Thoracic aorta (tissue), 2 donors: ENCODE data around the gene TSPAN14. TPM values are rescaled to one million over a fixed set of nuclear protein-coding genes. Genes with fewer than 3 reads are reported as not detected.

Experiments
- ATAC-seq: fragments of 150-250 bp; one replicate; pipeline ENCODE4 v1.8.0; 2017; ENCODE audit warnings: low read depth; ENCODE audit not compliant: insufficient number of reproducible peaks, low FRiP score
- DNase-seq: peaks from one replicate; pipeline ENCODE4 v3.0.0-alpha.2; 2020; ENCODE audit warnings: low spot score
- H3K27ac ChIP-seq, 2 donors: fragments of 200-600 bp; sonication (generic); 1 replicate in 1 of 2; 2 replicates in 1 of 2; pipeline ENCODE4 v1.5.1; 2016; ENCODE audit warnings: mild to moderate bottlenecking in 2 of 2, moderate library complexity in 2 of 2
- H3K27me3 ChIP-seq: fragments of 200-600 bp; sonication (generic); replicated peaks from 2 replicates; pipeline ENCODE4 v1.6.0; 2016; ENCODE audit warnings: mild to moderate bottlenecking; ENCODE audit not compliant: insufficient read depth
- H3K36me3 ChIP-seq: fragments of 200-600 bp; sonication (generic); one replicate; pipeline ENCODE4 v1.5.1; 2016
- H3K4me1 ChIP-seq, 2 donors: fragments of 200-600 bp; sonication (generic); 1 replicate in 1 of 2; 2 replicates in 1 of 2; pipeline versions ENCODE4 v1.5.1 to v1.6.0; 2016; ENCODE audit warnings: low read depth in 2 of 2, mild to moderate bottlenecking in 1 of 2; ENCODE audit not compliant: control insufficient read depth in 1 of 2
- H3K4me3 ChIP-seq: fragments of 200-600 bp; sonication (generic); 2 replicates; pipeline ENCODE4 v1.5.1; 2016; ENCODE audit warnings: mild to moderate bottlenecking
- H3K9me3 ChIP-seq: fragments of 200-600 bp; sonication (generic); 2 replicates; pipeline ENCODE4 v1.5.1; 2016
- CTCF ChIP-seq: fragments of 200-600 bp; sonication (generic); IDR thresholded peaks from one replicate; pipeline ENCODE4 v1.5.1; 2019; ENCODE audit warnings: antibody characterized with exemption
- total RNA-seq, 2 donors: library from RNA; depleted of rRNA; stranded (reverse); fragments of >200 nt; gene quantifications; one replicate each; pipeline versions ENCODE4 v1.1.0 to v1.2.3, GENCODE V29; 2016

Gene TSPAN14
- total RNA-seq, 2 donors from 2014 or later: 38.2 to 40.1 TPM

DNA sequence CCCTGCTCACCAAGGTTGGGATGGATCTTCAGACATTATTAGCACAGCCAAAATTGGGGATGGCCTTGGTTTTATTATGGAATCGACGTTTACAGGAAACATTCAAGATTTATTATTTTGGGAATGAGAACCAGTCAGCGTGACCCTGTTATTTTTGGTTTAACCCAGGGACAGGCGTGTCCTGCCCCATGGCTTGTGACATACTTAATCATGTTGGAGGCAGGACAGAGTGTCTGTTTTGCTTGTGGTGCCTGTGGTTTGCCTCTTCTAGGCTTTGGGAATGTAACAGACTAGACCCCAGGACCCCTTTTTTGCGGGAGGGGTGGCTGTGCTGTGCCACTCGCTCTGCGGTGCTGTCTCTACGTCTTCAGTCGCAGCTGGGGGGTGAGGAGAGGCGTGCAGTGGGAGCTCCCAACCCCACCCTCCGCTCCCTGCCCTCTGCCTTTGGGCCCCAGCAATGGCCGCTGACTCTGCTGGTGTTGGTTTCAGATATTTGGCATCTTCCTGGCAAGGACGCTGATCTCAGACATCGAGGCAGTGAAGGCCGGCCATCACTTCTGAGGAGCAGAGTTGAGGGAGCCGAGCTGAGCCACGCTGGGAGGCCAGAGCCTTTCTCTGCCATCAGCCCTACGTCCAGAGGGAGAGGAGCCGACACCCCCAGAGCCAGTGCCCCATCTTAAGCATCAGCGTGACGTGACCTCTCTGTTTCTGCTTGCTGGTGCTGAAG is 63.5 kb downstream of the TSPAN14 start:
- Histone ChIP-seq H3K36me3 (peaks cover 40% of the 10 kb centered on the region), H3K27me3 (no peaks in the 10 kb centered on the region), H3K4me3 (no peak overlapping the region), H3K9me3 (no peaks in the 10 kb centered on the region), H3K27ac (peak overlapping the region; percentile 24 to 43), H3K4me1 (peaks cover 0 to 18% of the 10 kb centered on the region in 2 donors)
- no peak for ATAC-seq
- no peak for TF ChIP-seq CTCF
- no peak for DNase-seq

- ATAC-seq (no peak), DNase-seq (no peak)
- Histone ChIP-seq H3K27me3 (no peaks in the 10 kb centered on the region), H3K4me3 (no peak overlapping the region), H3K4me1 (peaks cover 0 to 18% of the 10 kb centered on the region in 2 donors), H3K27ac (no peak overlapping the region), H3K9me3 (no peaks in the 10 kb centered on the region), H3K36me3 (peaks cover 37% of the 10 kb centered on the region)
- no peak for TF ChIP-seq CTCF
These were observed 64.2 kb downstream of the TSPAN14 start for GRCh38 chr10:80518143-80518806.

DNA sequence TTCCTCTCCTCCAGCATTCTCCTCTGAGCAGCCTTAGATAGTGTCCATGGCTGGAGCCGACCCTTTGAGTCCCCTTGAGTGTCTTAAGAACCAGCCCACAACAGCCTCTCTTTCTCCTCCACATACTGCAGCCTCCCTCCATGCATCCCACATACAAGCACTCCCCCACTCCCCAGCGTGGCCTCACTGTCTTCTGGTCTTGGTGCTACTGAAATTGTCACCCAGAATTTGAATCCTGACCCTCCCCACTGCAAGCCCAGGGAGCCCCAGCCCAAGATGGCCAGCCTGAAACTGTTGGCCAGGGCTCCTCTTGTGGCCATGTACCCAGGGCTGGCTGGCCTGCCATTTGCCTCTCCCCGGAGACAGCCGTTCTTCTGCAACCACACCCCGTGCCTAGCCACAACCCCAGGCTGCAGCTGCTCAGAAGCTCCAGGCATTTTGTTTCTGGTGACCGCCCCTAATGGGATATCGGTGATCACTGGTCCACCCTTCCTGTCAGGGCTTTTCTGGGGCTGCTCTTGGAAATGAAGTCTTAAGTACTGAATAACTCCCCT is 64.8 kb downstream of the TSPAN14 start:
- ATAC-seq: no peak
- no peak for TF ChIP-seq CTCF
- Histone ChIP-seq H3K9me3 (no peaks in the 10 kb centered on the region), H3K36me3 (peaks cover 31% of the 10 kb centered on the region), H3K27me3 (no peaks in the 10 kb centered on the region), H3K27ac (no peak overlapping the region), H3K4me1 (peaks cover 0 to 18% of the 10 kb centered on the region in 2 donors), H3K4me3 (no peak overlapping the region)
- no peak for DNase-seq

- TF ChIP-seq CTCF: no peak
- Histone ChIP-seq H3K27me3 (no peaks in the 10 kb centered on the region), H3K4me3 (no peak overlapping the region), H3K27ac (no peak overlapping the region), H3K9me3 (no peaks in the 10 kb centered on the region), H3K4me1 (peaks cover 0 to 18% of the 10 kb centered on the region in 2 donors), H3K36me3 (peaks cover 28% of the 10 kb centered on the region)
- DNase-seq: no peak
- no peak for ATAC-seq
These were observed 66.0 kb downstream of the TSPAN14 start for GRCh38 chr10:80519936-80520650.
